Measurements from ENCODE around the gene LY6G6F. TPM values are rescaled to one million over a fixed set of nuclear protein-coding genes. Genes with fewer than 3 reads are reported as not detected.

Gene LY6G6F
- total and polyA plus RNA-seq, 2 of the 13 experiments (the other 11 are each of a cell fraction or from before 2014, with no cell fraction given) = not detected

DNA sequence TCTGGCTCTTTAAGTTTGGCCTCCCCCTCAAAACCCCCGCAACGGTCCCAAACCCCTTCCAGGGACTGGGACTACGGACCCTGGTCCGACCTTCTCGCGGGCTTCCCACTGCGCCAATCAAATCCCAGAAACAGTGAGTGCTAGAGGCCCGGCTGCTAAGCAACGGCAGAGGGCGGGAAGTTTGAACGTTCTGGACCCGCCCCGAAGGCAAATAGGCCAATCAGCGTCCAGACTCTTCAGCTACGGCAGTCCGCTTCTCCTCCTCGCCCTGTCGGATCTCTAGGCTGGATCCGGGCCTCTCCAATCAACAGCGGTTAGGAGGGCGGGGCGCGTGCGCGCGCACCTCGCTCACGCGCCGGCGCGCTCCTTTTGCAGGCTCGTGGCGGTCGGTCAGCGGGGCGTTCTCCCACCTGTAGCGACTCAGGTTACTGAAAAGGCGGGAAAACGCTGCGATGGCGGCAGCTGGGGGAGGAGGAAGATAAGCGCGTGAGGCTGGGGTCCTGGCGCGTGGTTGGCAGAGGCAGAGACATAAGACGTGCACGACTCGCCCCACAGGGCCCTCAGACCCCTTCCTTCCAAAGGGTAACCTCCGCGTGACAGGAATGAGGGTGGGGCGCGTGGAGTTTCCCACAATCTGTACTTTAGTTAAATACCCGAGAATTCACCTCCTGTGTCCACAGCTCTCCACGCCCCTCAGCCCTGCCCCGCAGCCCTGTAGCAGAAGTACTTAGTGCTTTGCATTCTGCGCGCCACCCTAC lies 33.2 kb downstream of the LY6G6F start, which contains the start of gene MSH5 (continued):
- TF ChIP-seq ZSCAN22 (CRISPR knock-in tag; IDR thresholded peaks at IDR 0.05) (peak; percentile 82; the same call in 1 of the 2 replicates), ZNF451 (CRISPR knock-in tag; IDR thresholded peaks at IDR 0.05) (peak; percentile 99), ZNF382 (CRISPR knock-in tag; IDR thresholded peaks at IDR 0.05; ENCODE audit: borderline replicate concordance) (no peak), MAFF (IDR thresholded peaks at IDR 0.05; ENCODE audit: low read depth, low read length) (no peak), AGO1 (IDR thresholded peaks at IDR 0.05; ENCODE audit: low read depth, low read length, poor library complexity, severe bottlenecking) (no peak), ZNF180 (CRISPR knock-in tag; IDR thresholded peaks at IDR 0.05; ENCODE audit: borderline replicate concordance, low read depth) (no peak; the same call in 1 of the 2 replicates), BCL6 (CRISPR knock-in tag; IDR thresholded peaks at IDR 0.05) (peak; percentile 46; the same call in 1 of the 2 replicates), ISL2 (CRISPR knock-in tag; IDR thresholded peaks at IDR 0.05) (peak; percentile 58; the same call in 1 of the 2 replicates)
- TF ChIP-seq, protein P1, sequence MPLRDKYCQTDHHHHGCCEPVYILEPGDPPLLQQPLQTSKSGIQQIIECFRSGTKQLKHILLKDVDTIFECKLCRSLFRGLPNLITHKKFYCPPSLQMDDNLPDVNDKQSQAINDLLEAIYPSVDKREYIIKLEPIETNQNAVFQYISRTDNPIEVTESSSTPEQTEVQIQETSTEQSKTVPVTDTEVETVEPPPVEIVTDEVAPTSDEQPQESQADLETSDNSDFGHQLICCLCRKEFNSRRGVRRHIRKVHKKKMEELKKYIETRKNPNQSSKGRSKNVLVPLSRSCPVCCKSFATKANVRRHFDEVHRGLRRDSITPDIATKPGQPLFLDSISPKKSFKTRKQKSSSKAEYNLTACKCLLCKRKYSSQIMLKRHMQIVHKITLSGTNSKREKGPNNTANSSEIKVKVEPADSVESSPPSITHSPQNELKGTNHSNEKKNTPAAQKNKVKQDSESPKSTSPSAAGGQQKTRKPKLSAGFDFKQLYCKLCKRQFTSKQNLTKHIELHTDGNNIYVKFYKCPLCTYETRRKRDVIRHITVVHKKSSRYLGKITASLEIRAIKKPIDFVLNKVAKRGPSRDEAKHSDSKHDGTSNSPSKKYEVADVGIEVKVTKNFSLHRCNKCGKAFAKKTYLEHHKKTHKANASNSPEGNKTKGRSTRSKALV (CRISPR knock-in tag; IDR thresholded peaks at IDR 0.05) = peak; percentile 69
- TF ChIP-seq, protein P2, sequence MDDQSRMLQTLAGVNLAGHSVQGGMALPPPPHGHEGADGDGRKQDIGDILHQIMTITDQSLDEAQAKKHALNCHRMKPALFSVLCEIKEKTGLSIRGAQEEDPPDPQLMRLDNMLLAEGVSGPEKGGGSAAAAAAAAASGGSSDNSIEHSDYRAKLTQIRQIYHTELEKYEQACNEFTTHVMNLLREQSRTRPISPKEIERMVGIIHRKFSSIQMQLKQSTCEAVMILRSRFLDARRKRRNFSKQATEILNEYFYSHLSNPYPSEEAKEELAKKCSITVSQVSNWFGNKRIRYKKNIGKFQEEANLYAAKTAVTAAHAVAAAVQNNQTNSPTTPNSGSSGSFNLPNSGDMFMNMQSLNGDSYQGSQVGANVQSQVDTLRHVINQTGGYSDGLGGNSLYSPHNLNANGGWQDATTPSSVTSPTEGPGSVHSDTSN (CRISPR knock-in tag; IDR thresholded peaks at IDR 0.05; ENCODE audit: borderline replicate concordance) = no peak
- TF ChIP-seq, protein P3, sequence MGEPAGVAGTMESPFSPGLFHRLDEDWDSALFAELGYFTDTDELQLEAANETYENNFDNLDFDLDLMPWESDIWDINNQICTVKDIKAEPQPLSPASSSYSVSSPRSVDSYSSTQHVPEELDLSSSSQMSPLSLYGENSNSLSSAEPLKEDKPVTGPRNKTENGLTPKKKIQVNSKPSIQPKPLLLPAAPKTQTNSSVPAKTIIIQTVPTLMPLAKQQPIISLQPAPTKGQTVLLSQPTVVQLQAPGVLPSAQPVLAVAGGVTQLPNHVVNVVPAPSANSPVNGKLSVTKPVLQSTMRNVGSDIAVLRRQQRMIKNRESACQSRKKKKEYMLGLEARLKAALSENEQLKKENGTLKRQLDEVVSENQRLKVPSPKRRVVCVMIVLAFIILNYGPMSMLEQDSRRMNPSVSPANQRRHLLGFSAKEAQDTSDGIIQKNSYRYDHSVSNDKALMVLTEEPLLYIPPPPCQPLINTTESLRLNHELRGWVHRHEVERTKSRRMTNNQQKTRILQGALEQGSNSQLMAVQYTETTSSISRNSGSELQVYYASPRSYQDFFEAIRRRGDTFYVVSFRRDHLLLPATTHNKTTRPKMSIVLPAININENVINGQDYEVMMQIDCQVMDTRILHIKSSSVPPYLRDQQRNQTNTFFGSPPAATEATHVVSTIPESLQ (CRISPR knock-in tag; conservative IDR thresholded peaks at IDR 0.05) = peak; percentile 87
- TF ChIP-seq, protein P4, sequence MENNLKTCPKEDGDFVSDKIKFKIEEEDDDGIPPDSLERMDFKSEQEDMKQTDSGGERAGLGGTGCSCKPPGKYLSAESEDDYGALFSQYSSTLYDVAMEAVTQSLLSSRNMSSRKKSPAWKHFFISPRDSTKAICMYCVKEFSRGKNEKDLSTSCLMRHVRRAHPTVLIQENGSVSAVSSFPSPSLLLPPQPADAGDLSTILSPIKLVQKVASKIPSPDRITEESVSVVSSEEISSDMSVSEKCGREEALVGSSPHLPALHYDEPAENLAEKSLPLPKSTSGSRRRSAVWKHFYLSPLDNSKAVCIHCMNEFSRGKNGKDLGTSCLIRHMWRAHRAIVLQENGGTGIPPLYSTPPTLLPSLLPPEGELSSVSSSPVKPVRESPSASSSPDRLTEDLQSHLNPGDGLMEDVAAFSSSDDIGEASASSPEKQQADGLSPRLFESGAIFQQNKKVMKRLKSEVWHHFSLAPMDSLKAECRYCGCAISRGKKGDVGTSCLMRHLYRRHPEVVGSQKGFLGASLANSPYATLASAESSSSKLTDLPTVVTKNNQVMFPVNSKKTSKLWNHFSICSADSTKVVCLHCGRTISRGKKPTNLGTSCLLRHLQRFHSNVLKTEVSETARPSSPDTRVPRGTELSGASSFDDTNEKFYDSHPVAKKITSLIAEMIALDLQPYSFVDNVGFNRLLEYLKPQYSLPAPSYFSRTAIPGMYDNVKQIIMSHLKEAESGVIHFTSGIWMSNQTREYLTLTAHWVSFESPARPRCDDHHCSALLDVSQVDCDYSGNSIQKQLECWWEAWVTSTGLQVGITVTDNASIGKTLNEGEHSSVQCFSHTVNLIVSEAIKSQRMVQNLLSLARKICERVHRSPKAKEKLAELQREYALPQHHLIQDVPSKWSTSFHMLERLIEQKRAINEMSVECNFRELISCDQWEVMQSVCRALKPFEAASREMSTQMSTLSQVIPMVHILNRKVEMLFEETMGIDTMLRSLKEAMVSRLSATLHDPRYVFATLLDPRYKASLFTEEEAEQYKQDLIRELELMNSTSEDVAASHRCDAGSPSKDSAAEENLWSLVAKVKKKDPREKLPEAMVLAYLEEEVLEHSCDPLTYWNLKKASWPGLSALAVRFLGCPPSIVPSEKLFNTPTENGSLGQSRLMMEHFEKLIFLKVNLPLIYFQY (CRISPR knock-in tag; IDR thresholded peaks at IDR 0.05; ENCODE audit: borderline replicate concordance) = no peak; the same call in 1 of the 2 replicates
- TF ChIP-seq, protein P5, sequence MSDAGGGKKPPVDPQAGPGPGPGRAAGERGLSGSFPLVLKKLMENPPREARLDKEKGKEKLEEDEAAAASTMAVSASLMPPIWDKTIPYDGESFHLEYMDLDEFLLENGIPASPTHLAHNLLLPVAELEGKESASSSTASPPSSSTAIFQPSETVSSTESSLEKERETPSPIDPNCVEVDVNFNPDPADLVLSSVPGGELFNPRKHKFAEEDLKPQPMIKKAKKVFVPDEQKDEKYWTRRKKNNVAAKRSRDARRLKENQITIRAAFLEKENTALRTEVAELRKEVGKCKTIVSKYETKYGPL (CRISPR knock-in tag; IDR thresholded peaks at IDR 0.05) = no peak; the same call in 1 of the 2 replicates
- TF ChIP-seq, protein P6, sequence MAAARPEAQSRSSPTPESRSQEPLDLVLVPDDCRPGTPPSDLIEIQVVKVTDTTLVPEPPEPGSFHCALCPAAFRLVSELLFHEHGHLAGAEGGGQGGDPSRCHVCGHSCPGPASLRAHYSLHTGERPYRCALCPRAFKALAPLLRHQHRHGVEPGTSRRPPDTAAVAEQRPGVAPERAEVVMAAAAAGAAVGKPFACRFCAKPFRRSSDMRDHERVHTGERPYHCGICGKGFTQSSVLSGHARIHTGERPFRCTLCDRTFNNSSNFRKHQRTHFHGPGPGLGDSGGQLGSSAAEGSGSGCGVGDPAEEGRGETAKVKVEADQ (CRISPR knock-in tag; IDR thresholded peaks at IDR 0.05; ENCODE audit: borderline replicate concordance) = peak; percentile 98
- TF ChIP-seq, protein P7, sequence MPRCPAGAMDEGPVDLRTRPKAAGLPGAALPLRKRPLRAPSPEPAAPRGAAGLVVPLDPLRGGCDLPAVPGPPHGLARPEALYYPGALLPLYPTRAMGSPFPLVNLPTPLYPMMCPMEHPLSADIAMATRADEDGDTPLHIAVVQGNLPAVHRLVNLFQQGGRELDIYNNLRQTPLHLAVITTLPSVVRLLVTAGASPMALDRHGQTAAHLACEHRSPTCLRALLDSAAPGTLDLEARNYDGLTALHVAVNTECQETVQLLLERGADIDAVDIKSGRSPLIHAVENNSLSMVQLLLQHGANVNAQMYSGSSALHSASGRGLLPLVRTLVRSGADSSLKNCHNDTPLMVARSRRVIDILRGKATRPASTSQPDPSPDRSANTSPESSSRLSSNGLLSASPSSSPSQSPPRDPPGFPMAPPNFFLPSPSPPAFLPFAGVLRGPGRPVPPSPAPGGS (CRISPR knock-in tag; IDR thresholded peaks at IDR 0.05) = peak; percentile 96
